Measurements from ENCODE around the gene TMEM144.
"Not testable (repeated sequence)": the region's sequence is repeated elsewhere in the genome, so short reads cannot be mapped to it uniquely, and the experiment has no call there.

Gene TMEM144

GRCh38 chr4:158217763-158218162, 7.5 kb downstream of the TMEM144 start:
- Histone ChIP-seq H3K4me3 (ENCODE audit: severe bottlenecking) (no peak overlapping the region), H3K9me3 (ENCODE audit: severe bottlenecking) (no peaks in the 10 kb centered on the region), H3K27ac (ENCODE audit: poor library complexity, severe bottlenecking) (no peak overlapping the region), H3K4me1 (ENCODE audit: insufficient read depth, poor library complexity, severe bottlenecking) (no peaks in the 10 kb centered on the region), H3K36me3 (ENCODE audit: low read depth) (no peaks in the 10 kb centered on the region), H3K27me3 (ENCODE audit: insufficient read depth, poor library complexity, severe bottlenecking) (no peaks in the 10 kb centered on the region)
- TF ChIP-seq, protein P1, sequence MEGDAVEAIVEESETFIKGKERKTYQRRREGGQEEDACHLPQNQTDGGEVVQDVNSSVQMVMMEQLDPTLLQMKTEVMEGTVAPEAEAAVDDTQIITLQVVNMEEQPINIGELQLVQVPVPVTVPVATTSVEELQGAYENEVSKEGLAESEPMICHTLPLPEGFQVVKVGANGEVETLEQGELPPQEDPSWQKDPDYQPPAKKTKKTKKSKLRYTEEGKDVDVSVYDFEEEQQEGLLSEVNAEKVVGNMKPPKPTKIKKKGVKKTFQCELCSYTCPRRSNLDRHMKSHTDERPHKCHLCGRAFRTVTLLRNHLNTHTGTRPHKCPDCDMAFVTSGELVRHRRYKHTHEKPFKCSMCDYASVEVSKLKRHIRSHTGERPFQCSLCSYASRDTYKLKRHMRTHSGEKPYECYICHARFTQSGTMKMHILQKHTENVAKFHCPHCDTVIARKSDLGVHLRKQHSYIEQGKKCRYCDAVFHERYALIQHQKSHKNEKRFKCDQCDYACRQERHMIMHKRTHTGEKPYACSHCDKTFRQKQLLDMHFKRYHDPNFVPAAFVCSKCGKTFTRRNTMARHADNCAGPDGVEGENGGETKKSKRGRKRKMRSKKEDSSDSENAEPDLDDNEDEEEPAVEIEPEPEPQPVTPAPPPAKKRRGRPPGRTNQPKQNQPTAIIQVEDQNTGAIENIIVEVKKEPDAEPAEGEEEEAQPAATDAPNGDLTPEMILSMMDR (IDR thresholded peaks at IDR 0.05; ENCODE audit: poor library complexity, severe bottlenecking), result no peak
- ATAC-seq (ENCODE audit: low read depth) (no peak), DNase-seq (ENCODE audit: low spot score) (no peak)

DNA sequence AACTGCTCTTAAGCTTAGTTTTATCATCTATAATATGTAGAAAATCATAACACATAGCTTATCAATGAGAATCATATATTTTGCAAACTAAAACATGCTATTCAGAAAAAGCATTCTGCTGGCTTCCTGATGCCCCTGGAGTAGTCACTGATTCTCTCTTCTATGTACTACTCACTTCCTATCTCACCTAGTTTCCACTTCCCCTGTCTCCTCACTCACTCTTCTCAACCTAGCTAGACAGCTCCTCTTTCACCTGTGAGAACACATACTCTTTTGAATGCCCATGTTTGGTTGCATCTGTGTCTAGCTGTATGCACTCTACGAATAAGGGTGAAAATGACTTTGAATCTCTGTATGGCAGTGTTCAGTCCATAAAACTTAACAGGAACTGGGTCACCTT, 9.3 kb downstream of the TMEM144 start:
- TF ChIP-seq, protein P1 (IDR thresholded peaks at IDR 0.05; ENCODE audit: poor library complexity, severe bottlenecking), result no peak
- DNase-seq (ENCODE audit: low spot score) (no peak), ATAC-seq (ENCODE audit: low read depth) (no peak)
- no peaks in the 10 kb centered on the region for H3K36me3 ChIP-seq (ENCODE audit: low read depth)
- H3K4me3 ChIP-seq (ENCODE audit: severe bottlenecking), result no peak overlapping the region
- no peaks in the 10 kb centered on the region for H3K9me3 ChIP-seq (ENCODE audit: severe bottlenecking)
- no peaks in the 10 kb centered on the region for H3K27me3 ChIP-seq (ENCODE audit: insufficient read depth, poor library complexity, severe bottlenecking)
- H3K4me1 ChIP-seq (ENCODE audit: insufficient read depth, poor library complexity, severe bottlenecking), result no peaks in the 10 kb centered on the region
- H3K27ac ChIP-seq (ENCODE audit: poor library complexity, severe bottlenecking), result no peak overlapping the region

DNA sequence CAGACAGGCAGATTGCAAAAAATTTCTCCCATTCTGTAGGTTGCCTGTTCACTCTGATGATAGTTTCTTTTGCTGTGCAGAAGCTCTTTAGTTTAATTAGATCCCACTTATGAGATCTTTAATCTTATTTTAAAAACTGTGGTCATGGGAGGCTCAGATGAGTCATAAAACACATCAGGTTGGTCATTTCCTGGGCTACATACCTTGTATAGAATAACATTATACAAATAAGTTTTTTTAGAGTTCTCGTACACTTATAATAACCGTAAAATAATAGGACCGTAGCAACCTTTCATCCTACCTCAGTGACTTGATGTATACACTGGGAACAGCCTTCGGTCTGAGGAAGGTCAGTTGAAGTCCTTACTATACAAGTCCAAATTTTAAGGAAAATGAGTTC, 14.0 kb downstream of the TMEM144 start:
- H3K27me3 ChIP-seq (ENCODE audit: insufficient read depth, poor library complexity, severe bottlenecking); H3K4me3 ChIP-seq (ENCODE audit: severe bottlenecking); H3K4me1 ChIP-seq (ENCODE audit: insufficient read depth, poor library complexity, severe bottlenecking); H3K36me3 ChIP-seq (ENCODE audit: low read depth); H3K27ac ChIP-seq (ENCODE audit: poor library complexity, severe bottlenecking); H3K9me3 ChIP-seq (ENCODE audit: severe bottlenecking); ATAC-seq (ENCODE audit: low read depth); DNase-seq (ENCODE audit: low spot score): not testable (repeated sequence)

GRCh38 chr4:158224999-158225398, 14.7 kb downstream of the TMEM144 start:
- not testable (repeated sequence) for H3K9me3 ChIP-seq (ENCODE audit: severe bottlenecking); DNase-seq (ENCODE audit: low spot score); H3K27me3 ChIP-seq (ENCODE audit: insufficient read depth, poor library complexity, severe bottlenecking); H3K4me3 ChIP-seq (ENCODE audit: severe bottlenecking); H3K4me1 ChIP-seq (ENCODE audit: insufficient read depth, poor library complexity, severe bottlenecking); ATAC-seq (ENCODE audit: low read depth); H3K36me3 ChIP-seq (ENCODE audit: low read depth); H3K27ac ChIP-seq (ENCODE audit: poor library complexity, severe bottlenecking)

DNA sequence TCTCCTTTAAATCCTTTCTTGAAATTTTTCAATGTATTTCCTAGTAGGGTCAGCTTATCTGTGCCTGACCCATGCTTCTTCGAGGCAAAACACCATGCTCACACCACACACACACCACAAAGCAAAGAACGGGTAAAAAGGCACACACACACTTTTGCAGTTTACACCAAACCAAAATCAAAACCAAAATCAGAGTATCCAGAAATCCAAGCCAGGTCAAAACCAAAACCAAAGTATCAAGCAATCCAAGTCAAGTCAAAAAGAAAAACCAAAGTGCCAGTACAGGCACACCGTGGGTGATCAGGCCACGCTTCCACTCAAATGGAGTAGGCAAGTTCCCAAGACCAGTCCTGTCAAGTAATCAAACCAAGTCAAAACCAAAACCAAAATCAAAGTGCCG, 17.6 kb downstream of the TMEM144 start:
- DNase-seq (ENCODE audit: low spot score); H3K36me3 ChIP-seq (ENCODE audit: low read depth); ATAC-seq (ENCODE audit: low read depth): not testable (repeated sequence)

GRCh38 chr4:158228399-158228798, 18.1 kb downstream of the TMEM144 start:
- not testable (repeated sequence) for H3K27ac ChIP-seq (ENCODE audit: poor library complexity, severe bottlenecking); ATAC-seq (ENCODE audit: low read depth); H3K27me3 ChIP-seq (ENCODE audit: insufficient read depth, poor library complexity, severe bottlenecking); H3K4me3 ChIP-seq (ENCODE audit: severe bottlenecking); H3K36me3 ChIP-seq (ENCODE audit: low read depth); H3K9me3 ChIP-seq (ENCODE audit: severe bottlenecking); DNase-seq (ENCODE audit: low spot score); H3K4me1 ChIP-seq (ENCODE audit: insufficient read depth, poor library complexity, severe bottlenecking)

More for the DNA sequence above, 17.6 kb downstream of the TMEM144 start:
- not testable (repeated sequence) for H3K9me3 ChIP-seq (ENCODE audit: severe bottlenecking); H3K27me3 ChIP-seq (ENCODE audit: insufficient read depth, poor library complexity, severe bottlenecking); H3K27ac ChIP-seq (ENCODE audit: poor library complexity, severe bottlenecking); H3K4me3 ChIP-seq (ENCODE audit: severe bottlenecking); H3K4me1 ChIP-seq (ENCODE audit: insufficient read depth, poor library complexity, severe bottlenecking)

DNA sequence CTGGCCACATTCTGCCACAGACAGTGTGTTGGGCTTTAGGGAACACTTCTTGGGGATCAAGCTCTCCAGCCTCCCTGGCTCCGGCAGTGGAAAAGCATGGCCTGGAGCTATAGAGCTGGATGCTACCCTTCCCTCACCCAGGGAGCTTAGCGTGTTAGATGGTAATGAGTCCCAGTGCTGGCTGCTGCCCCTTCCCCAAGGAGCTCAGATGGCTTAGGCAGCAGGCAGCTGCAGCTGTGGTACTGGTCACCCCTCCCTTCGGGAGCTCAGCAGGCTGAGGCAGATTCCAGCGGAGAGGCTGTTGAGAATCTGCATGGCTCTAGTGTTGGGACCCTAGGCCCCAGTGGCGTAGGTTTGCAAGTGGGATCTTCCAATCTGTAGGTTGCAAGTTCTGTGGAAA, 19.5 kb downstream of the TMEM144 start:
- Histone ChIP-seq H3K36me3 (ENCODE audit: low read depth) (no peaks in the 10 kb centered on the region), H3K9me3 (ENCODE audit: severe bottlenecking) (no peaks in the 10 kb centered on the region), H3K27me3 (ENCODE audit: insufficient read depth, poor library complexity, severe bottlenecking) (no peaks in the 10 kb centered on the region), H3K27ac (ENCODE audit: poor library complexity, severe bottlenecking) (no peak overlapping the region), H3K4me3 (ENCODE audit: severe bottlenecking) (no peak overlapping the region), H3K4me1 (ENCODE audit: insufficient read depth, poor library complexity, severe bottlenecking) (no peaks in the 10 kb centered on the region)
- TF ChIP-seq, protein P1 (IDR thresholded peaks at IDR 0.05; ENCODE audit: poor library complexity, severe bottlenecking), result no peak
- no peak for ATAC-seq (ENCODE audit: low read depth)
- DNase-seq (ENCODE audit: low spot score), result no peak

All from RWPE2 (cell line).